ENCODE measurements around the gene SLC22A23.
"Not testable (repeated sequence)": the region's sequence is repeated elsewhere in the genome, so short reads cannot be mapped to it uniquely, and the experiment has no call there.

Gene SLC22A23

GRCh38 chr6:3402310-3403237 is 54.3 kb downstream of the SLC22A23 start:
- DNase-seq, result no peak

- no peak for DNase-seq
Measured at GRCh38 chr6:3400162-3400561, 56.7 kb downstream of the SLC22A23 start.

GRCh38 chr6:3398755-3399696 is 57.8 kb downstream of the SLC22A23 start:
- no peak for DNase-seq

- DNase-seq, result no peak
Measured at GRCh38 chr6:3398165-3398562, 58.7 kb downstream of the SLC22A23 start.

- no peak for DNase-seq
Measured at GRCh38 chr6:3397229-3398164, 59.4 kb downstream of the SLC22A23 start.

- DNase-seq, result no peak
Measured at GRCh38 chr6:3396503-3397180, 60.2 kb downstream of the SLC22A23 start.

- no peak for DNase-seq
Measured at GRCh38 chr6:3394671-3395070, 62.2 kb downstream of the SLC22A23 start.

GRCh38 chr6:3393836-3394202 is 63.0 kb downstream of the SLC22A23 start:
- DNase-seq, result no peak

- no peak for DNase-seq
Measured at GRCh38 chr6:3392930-3393835, 63.7 kb downstream of the SLC22A23 start.

- peak in 2 of 3 donors; percentile 44 to 45 for DNase-seq
Measured at GRCh38 chr6:3391902-3392458, 64.9 kb downstream of the SLC22A23 start.

GRCh38 chr6:3390698-3391097 is 66.2 kb downstream of the SLC22A23 start:
- no peak for DNase-seq

GRCh38 chr6:3389390-3390167 is 67.3 kb downstream of the SLC22A23 start:
- no peak for DNase-seq

- no peak for DNase-seq
Measured at GRCh38 chr6:3388786-3389185, 68.1 kb downstream of the SLC22A23 start.

- no peak for DNase-seq
Measured at GRCh38 chr6:3386374-3386857, 70.4 kb downstream of the SLC22A23 start.

GRCh38 chr6:3385660-3386151 is 71.1 kb downstream of the SLC22A23 start:
- DNase-seq, result peak; percentile 58 to 69 (median 60)

- DNase-seq, result not testable (repeated sequence)
Measured at GRCh38 chr6:3385181-3385580, 71.7 kb downstream of the SLC22A23 start.

GRCh38 chr6:3384241-3385143 is 72.4 kb downstream of the SLC22A23 start:
- peak in 2 of 3 donors; percentile 26 to 45 for DNase-seq

- peak; percentile 29 to 40 (median 34) for DNase-seq
Measured at GRCh38 chr6:3383525-3383924, 73.3 kb downstream of the SLC22A23 start.

All from suppressor macrophage treated with lipopolysaccharide for 1 hour (primary cell).